ENCODE data around the gene SMARCC2.

DNA sequence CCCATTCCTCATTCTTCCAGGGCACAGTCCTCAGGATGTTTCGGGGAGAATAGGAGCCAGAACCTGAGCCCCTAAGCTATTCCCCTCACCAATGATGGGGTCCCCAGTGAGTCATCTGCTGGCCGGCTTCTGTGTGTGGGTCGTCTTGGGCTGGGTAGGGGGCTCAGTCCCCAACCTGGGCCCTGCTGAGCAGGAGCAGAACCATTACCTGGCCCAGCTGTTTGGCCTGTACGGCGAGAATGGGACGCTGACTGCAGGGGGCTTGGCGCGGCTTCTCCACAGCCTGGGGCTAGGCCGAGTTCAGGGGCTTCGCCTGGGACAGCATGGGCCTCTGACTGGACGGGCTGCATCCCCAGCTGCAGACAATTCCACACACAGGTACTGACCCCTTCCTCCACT lies 41.9 kb upstream of the SMARCC2 start:
- TF ChIP-seq, protein P1, sequence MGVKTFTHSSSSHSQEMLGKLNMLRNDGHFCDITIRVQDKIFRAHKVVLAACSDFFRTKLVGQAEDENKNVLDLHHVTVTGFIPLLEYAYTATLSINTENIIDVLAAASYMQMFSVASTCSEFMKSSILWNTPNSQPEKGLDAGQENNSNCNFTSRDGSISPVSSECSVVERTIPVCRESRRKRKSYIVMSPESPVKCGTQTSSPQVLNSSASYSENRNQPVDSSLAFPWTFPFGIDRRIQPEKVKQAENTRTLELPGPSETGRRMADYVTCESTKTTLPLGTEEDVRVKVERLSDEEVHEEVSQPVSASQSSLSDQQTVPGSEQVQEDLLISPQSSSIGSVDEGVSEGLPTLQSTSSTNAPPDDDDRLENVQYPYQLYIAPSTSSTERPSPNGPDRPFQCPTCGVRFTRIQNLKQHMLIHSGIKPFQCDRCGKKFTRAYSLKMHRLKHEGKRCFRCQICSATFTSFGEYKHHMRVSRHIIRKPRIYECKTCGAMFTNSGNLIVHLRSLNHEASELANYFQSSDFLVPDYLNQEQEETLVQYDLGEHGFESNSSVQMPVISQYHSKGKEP (tag by site-specific recombination; IDR thresholded peaks at IDR 0.05): no peak
- TF ChIP-seq, protein P2, sequence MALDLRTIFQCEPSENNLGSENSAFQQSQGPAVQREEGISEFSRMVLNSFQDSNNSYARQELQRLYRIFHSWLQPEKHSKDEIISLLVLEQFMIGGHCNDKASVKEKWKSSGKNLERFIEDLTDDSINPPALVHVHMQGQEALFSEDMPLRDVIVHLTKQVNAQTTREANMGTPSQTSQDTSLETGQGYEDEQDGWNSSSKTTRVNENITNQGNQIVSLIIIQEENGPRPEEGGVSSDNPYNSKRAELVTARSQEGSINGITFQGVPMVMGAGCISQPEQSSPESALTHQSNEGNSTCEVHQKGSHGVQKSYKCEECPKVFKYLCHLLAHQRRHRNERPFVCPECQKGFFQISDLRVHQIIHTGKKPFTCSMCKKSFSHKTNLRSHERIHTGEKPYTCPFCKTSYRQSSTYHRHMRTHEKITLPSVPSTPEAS (tag by site-specific recombination; IDR thresholded peaks at IDR 0.05): no peak
- TF ChIP-seq, protein P3, sequence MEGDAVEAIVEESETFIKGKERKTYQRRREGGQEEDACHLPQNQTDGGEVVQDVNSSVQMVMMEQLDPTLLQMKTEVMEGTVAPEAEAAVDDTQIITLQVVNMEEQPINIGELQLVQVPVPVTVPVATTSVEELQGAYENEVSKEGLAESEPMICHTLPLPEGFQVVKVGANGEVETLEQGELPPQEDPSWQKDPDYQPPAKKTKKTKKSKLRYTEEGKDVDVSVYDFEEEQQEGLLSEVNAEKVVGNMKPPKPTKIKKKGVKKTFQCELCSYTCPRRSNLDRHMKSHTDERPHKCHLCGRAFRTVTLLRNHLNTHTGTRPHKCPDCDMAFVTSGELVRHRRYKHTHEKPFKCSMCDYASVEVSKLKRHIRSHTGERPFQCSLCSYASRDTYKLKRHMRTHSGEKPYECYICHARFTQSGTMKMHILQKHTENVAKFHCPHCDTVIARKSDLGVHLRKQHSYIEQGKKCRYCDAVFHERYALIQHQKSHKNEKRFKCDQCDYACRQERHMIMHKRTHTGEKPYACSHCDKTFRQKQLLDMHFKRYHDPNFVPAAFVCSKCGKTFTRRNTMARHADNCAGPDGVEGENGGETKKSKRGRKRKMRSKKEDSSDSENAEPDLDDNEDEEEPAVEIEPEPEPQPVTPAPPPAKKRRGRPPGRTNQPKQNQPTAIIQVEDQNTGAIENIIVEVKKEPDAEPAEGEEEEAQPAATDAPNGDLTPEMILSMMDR (tag by site-specific recombination; IDR thresholded peaks at IDR 0.05): no peak

All from HEK293 (cell line).